HepG2 (cell line): ENCODE results near the gene SLC19A1.

Experiments used
- NR1H2 ChIP-seq: sonication (generic); formaldehyde crosslinking; IDR thresholded peaks from 2 replicates; pipeline ENCODE4 v1.8.1; 2022; ENCODE audit warnings: low read depth, missing genetic modification reagents, borderline replicate concordance
- RELA ChIP-seq: sonication (generic); formaldehyde crosslinking; IDR thresholded peaks from 2 replicates; pipeline ENCODE4 v1.4.0; 2020; ENCODE audit warnings: missing genetic modification reagents
- TF ChIP-seq, protein P1 (sequence below): sonication (generic); formaldehyde crosslinking; IDR thresholded peaks from 2 replicates; pipeline ENCODE4 v1.8.1; 2022; ENCODE audit warnings: mild to moderate bottlenecking, missing genetic modification reagents

DNA sequence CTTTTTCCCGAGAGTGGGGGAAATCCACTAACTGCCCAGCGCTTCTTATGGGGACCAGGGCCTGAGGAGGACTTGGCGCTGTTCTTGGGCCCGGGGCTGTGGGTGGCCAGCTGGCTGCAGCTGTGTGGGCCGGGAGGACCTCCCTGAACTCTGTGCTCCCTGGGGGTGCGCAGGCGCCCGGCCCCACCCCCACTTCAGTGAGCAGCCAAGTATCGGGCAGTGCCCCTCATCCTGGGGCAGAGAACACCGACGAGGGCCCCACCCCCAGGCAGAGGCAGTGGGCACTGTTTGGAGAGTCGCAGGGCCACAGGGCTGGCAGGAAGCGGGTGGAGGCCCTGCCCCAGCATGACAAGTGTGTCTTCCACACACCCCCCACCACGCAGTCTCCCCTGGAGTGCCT, 32.5 kb upstream of the SLC19A1 start:
- no peak for TF ChIP-seq RELA (CRISPR knock-in tag)
- TF ChIP-seq NR1H2: no peak
- TF ChIP-seq, protein P1, sequence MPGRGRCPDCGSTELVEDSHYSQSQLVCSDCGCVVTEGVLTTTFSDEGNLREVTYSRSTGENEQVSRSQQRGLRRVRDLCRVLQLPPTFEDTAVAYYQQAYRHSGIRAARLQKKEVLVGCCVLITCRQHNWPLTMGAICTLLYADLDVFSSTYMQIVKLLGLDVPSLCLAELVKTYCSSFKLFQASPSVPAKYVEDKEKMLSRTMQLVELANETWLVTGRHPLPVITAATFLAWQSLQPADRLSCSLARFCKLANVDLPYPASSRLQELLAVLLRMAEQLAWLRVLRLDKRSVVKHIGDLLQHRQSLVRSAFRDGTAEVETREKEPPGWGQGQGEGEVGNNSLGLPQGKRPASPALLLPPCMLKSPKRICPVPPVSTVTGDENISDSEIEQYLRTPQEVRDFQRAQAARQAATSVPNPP (CRISPR knock-in tag): no peak
